Measurements from ENCODE around the gene NCSTN. TPM values are rescaled to one million over a fixed set of nuclear protein-coding genes. Genes with fewer than 3 reads are reported as not detected.

The NCSTN gene
- total RNA-seq, 1 donor: 165 TPM

DNA sequence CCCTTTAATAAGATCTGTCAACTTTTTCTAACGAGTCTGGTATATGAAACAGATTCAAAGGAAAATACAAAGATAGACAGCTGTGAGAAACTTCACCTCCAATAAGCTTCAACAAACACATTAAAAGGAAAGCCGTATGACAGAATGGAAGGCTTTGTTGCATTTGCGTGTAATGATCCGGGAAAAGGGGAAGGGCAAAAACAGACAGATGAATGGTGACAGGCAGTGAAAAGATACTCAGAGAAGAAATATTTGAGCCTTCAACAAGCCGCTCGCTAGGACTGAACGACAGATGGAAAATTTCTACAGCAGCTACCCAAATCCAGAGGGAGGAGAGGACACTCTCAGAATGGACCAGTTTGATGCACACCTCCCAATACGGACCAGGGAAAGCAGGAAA lies 15.0 kb upstream of the NCSTN start:
- H2AFZ ChIP-seq (ENCODE audit: low read length): no peak overlapping the region
- TF ChIP-seq, protein P1, sequence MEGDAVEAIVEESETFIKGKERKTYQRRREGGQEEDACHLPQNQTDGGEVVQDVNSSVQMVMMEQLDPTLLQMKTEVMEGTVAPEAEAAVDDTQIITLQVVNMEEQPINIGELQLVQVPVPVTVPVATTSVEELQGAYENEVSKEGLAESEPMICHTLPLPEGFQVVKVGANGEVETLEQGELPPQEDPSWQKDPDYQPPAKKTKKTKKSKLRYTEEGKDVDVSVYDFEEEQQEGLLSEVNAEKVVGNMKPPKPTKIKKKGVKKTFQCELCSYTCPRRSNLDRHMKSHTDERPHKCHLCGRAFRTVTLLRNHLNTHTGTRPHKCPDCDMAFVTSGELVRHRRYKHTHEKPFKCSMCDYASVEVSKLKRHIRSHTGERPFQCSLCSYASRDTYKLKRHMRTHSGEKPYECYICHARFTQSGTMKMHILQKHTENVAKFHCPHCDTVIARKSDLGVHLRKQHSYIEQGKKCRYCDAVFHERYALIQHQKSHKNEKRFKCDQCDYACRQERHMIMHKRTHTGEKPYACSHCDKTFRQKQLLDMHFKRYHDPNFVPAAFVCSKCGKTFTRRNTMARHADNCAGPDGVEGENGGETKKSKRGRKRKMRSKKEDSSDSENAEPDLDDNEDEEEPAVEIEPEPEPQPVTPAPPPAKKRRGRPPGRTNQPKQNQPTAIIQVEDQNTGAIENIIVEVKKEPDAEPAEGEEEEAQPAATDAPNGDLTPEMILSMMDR (IDR thresholded peaks at IDR 0.05; ENCODE audit: extremely low read depth, low read depth, low read length): no peak
- H3K4me1 ChIP-seq (ENCODE audit: insufficient read depth, low read length): no peaks in the 10 kb centered on the region
- no peak overlapping the region for H3K4me2 ChIP-seq (ENCODE audit: insufficient read depth, low read length)
- peaks cover 18% of the 10 kb centered on the region for H4K20me1 ChIP-seq (ENCODE audit: insufficient read depth, low read length)
- H3K79me2 ChIP-seq (ENCODE audit: insufficient read depth, low read length): peaks cover 81% of the 10 kb centered on the region
- no peaks in the 10 kb centered on the region for H3K27me3 ChIP-seq (ENCODE audit: insufficient read depth, low read length)
- H3K4me3 ChIP-seq (ENCODE audit: insufficient read depth, low read length): no peak overlapping the region
- H3K36me3 ChIP-seq (ENCODE audit: insufficient read depth, low read length): peaks cover 92% of the 10 kb centered on the region
- H3K9me3 ChIP-seq (ENCODE audit: low read depth, low read length): no peaks in the 10 kb centered on the region
- DNase-seq (ENCODE audit: insufficient read length, low spot score, missing footprints): no peak
- no peak overlapping the region for H3K27ac ChIP-seq (ENCODE audit: low read depth, low read length)

DNA sequence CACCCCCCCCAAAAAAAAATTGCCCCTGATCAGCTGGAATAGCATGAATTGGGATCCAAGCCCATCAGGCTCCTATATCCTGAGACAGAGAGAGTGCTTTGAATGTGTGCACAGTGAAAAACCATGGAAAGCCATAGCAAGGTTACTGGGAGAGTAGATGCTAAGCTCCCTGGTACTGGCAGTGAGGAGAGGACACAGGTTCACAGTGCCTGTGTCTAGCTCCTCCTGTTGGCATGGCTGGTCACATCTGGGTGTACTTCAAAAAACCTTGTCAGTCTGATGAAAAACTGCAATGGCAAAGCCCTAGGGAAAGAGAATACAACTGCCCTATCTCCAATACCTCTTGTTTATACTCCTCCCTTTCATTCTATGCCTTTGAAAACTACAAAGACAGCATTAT lies 13.1 kb upstream of the NCSTN start:
- H2AFZ ChIP-seq (ENCODE audit: low read length): no peak overlapping the region
- TF ChIP-seq, protein P1 (IDR thresholded peaks at IDR 0.05; ENCODE audit: extremely low read depth, low read depth, low read length): no peak
- no peak overlapping the region for H3K4me2 ChIP-seq (ENCODE audit: insufficient read depth, low read length)
- DNase-seq (ENCODE audit: insufficient read length, low spot score, missing footprints): no peak
- H3K9me3 ChIP-seq (ENCODE audit: low read depth, low read length): no peaks in the 10 kb centered on the region
- peaks cover 14% of the 10 kb centered on the region for H4K20me1 ChIP-seq (ENCODE audit: insufficient read depth, low read length)
- no peaks in the 10 kb centered on the region for H3K4me1 ChIP-seq (ENCODE audit: insufficient read depth, low read length)
- no peaks in the 10 kb centered on the region for H3K27me3 ChIP-seq (ENCODE audit: insufficient read depth, low read length)
- H3K36me3 ChIP-seq (ENCODE audit: insufficient read depth, low read length): peaks cover 92% of the 10 kb centered on the region
- H3K27ac ChIP-seq (ENCODE audit: low read depth, low read length): no peak overlapping the region
- H3K79me2 ChIP-seq (ENCODE audit: insufficient read depth, low read length): peaks cover 83% of the 10 kb centered on the region
- no peak overlapping the region for H3K4me3 ChIP-seq (ENCODE audit: insufficient read depth, low read length)

DNA sequence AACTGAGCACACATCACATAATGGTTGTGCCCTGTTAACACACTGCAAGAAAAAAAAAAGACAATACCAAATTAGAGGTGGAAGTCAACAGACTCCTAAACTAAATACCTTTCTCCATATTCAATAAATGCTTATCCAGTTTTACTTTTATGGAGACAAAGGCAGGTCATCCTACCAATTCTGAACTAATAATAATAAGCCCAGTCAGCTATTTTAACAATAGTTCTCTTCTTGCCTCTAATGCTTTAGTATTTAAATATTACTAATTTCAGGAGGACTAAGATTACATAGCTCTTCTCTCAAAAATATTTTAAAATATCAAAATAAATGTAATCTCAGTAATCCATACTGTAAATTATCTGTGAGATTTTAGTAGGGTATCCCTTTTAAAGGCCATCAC lies 10.7 kb upstream of the NCSTN start:
- H3K79me2 ChIP-seq (ENCODE audit: insufficient read depth, low read length): peaks cover 77% of the 10 kb centered on the region
- no peak overlapping the region for H3K4me2 ChIP-seq (ENCODE audit: insufficient read depth, low read length)
- H3K27me3 ChIP-seq (ENCODE audit: insufficient read depth, low read length): no peaks in the 10 kb centered on the region
- H3K27ac ChIP-seq (ENCODE audit: low read depth, low read length): no peak overlapping the region
- peaks cover 21% of the 10 kb centered on the region for H4K20me1 ChIP-seq (ENCODE audit: insufficient read depth, low read length)
- TF ChIP-seq, protein P1 (IDR thresholded peaks at IDR 0.05; ENCODE audit: extremely low read depth, low read depth, low read length): no peak
- no peak for DNase-seq (ENCODE audit: insufficient read length, low spot score, missing footprints)
- no peaks in the 10 kb centered on the region for H3K9me3 ChIP-seq (ENCODE audit: low read depth, low read length)
- H2AFZ ChIP-seq (ENCODE audit: low read length): no peak overlapping the region
- H3K4me1 ChIP-seq (ENCODE audit: insufficient read depth, low read length): no peaks in the 10 kb centered on the region
- no peak overlapping the region for H3K4me3 ChIP-seq (ENCODE audit: insufficient read depth, low read length)
- peaks cover 95% of the 10 kb centered on the region for H3K36me3 ChIP-seq (ENCODE audit: insufficient read depth, low read length)

DNA sequence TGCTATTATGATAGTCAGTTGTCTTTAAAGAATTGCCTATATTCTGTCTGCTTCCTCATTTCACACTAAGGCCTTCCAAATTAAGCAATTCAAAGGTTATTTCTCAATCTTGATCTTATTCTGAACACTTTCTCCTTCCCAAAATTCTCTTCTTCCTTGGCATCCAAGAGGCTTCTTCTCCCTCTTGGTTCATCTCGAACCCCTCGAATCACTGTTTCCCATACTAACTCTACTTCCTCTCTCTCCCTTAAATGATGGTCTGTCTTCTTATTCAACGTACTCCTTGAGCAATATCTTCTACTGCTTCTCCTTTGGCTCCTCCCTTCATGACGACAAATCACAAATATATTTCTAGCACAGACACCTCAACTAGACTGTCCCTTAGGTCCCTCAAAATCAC lies 4.6 kb upstream of the NCSTN start:
- H3K4me2 ChIP-seq (ENCODE audit: insufficient read depth, low read length): no peak overlapping the region
- DNase-seq (ENCODE audit: insufficient read length, low spot score, missing footprints): no peak
- no peak overlapping the region for H2AFZ ChIP-seq (ENCODE audit: low read length)
- H3K27ac ChIP-seq (ENCODE audit: low read depth, low read length): no peak overlapping the region
- H4K20me1 ChIP-seq (ENCODE audit: insufficient read depth, low read length): peaks cover 52% of the 10 kb centered on the region
- peaks cover 89% of the 10 kb centered on the region for H3K79me2 ChIP-seq (ENCODE audit: insufficient read depth, low read length)
- no peaks in the 10 kb centered on the region for H3K27me3 ChIP-seq (ENCODE audit: insufficient read depth, low read length)
- peaks cover 29% of the 10 kb centered on the region for H3K4me1 ChIP-seq (ENCODE audit: insufficient read depth, low read length)
- TF ChIP-seq, protein P1 (IDR thresholded peaks at IDR 0.05; ENCODE audit: extremely low read depth, low read depth, low read length): no peak
- H3K4me3 ChIP-seq (ENCODE audit: insufficient read depth, low read length): no peak overlapping the region
- H3K36me3 ChIP-seq (ENCODE audit: insufficient read depth, low read length): peaks cover 66% of the 10 kb centered on the region
- H3K9me3 ChIP-seq (ENCODE audit: low read depth, low read length): no peaks in the 10 kb centered on the region
